HPDE6-E6E7 (cell line): ENCODE data around the gene PSMG2.
"Not testable (repeated sequence)": the region's sequence is repeated elsewhere in the genome, so short reads cannot be mapped to it uniquely, and the experiment has no call there.

ENCODE experiments used
- DNase-seq: peaks from one replicate; pipeline ENCODE4 v3.0.0; 2011; ENCODE audit warnings: missing footprints; ENCODE audit errors: extremely low spot score

PSMG2 gene

GRCh38 chr18:12722731-12723130 lies 19.9 kb downstream of the PSMG2 start:
- DNase-seq, result no peak

GRCh38 chr18:12726331-12726730 lies 23.5 kb downstream of the PSMG2 start:
- no peak for DNase-seq

- DNase-seq, result peak; percentile 58
Observed at GRCh38 chr18:12726774-12727550, 24.1 kb downstream of the PSMG2 start.

GRCh38 chr18:12737243-12737902 lies 34.5 kb downstream of the PSMG2 start:
- no peak for DNase-seq

GRCh38 chr18:12741351-12741750 lies 38.5 kb downstream of the PSMG2 start:
- peak; percentile 71 for DNase-seq

GRCh38 chr18:12742453-12742852 lies 39.6 kb downstream of the PSMG2 start:
- DNase-seq, result peak; percentile 55

- DNase-seq, result peak; percentile 54
Observed at GRCh38 chr18:12744103-12744502, 41.3 kb downstream of the PSMG2 start.

GRCh38 chr18:12745095-12745795 lies 42.4 kb downstream of the PSMG2 start:
- DNase-seq, result no peak

GRCh38 chr18:12747530-12748315 lies 44.9 kb downstream of the PSMG2 start:
- no peak for DNase-seq

GRCh38 chr18:12748671-12749070 lies 45.8 kb downstream of the PSMG2 start:
- DNase-seq, result no peak

- no peak for DNase-seq
Observed at GRCh38 chr18:12749121-12749520, 46.3 kb downstream of the PSMG2 start.

GRCh38 chr18:12750076-12750714 lies 47.4 kb downstream of the PSMG2 start:
- no peak for DNase-seq

GRCh38 chr18:12750715-12751502 lies 48.1 kb downstream of the PSMG2 start:
- DNase-seq, result no peak

- DNase-seq, result no peak
Observed at GRCh38 chr18:12751503-12751884, 48.7 kb downstream of the PSMG2 start.

- no peak for DNase-seq
Observed at GRCh38 chr18:12751891-12752290, 49.0 kb downstream of the PSMG2 start.

GRCh38 chr18:12754511-12754910 lies 51.7 kb downstream of the PSMG2 start:
- DNase-seq, result no peak

- DNase-seq, result not testable (repeated sequence)
Observed at GRCh38 chr18:12755606-12756005, 52.8 kb downstream of the PSMG2 start.

GRCh38 chr18:12756619-12757239 lies 53.9 kb downstream of the PSMG2 start:
- DNase-seq, result not testable (repeated sequence)

- DNase-seq, result not testable (repeated sequence)
Observed at GRCh38 chr18:12758566-12758965, 55.7 kb downstream of the PSMG2 start.

GRCh38 chr18:12765126-12765525 lies 62.3 kb downstream of the PSMG2 start:
- peak; percentile 44 for DNase-seq
